Fibroblast of the aortic adventitia (primary cell): Measurements from ENCODE around the gene KRTAP5-9. TPM values are rescaled to one million over a fixed set of nuclear protein-coding genes. Genes with fewer than 3 reads are reported as not detected.

ENCODE experiments used
- DNase-seq: peaks from one replicate; pipeline ENCODE4 v3.0.0-alpha.2; 2010; ENCODE audit warnings: low read depth
- H3K4me3 ChIP-seq: 2 replicates; pipeline ENCODE4 v1.5.1; 2011; ENCODE audit warnings: low read depth, mild to moderate bottlenecking, control low read depth, low read length, moderate library complexity
- CTCF ChIP-seq: IDR thresholded peaks from 2 replicates; pipeline ENCODE4 v1.5.1; 2011; ENCODE audit warnings: mild to moderate bottlenecking, low read length, control low read depth, inconsistent platforms; ENCODE audit not compliant: insufficient read depth
- total RNA-seq: library from RNA; depleted of rRNA; stranded (reverse); fragments of >200 nt; gene quantifications from 2 replicates; pipeline ENCODE4 v1.2.3, GENCODE V29; 2012; ENCODE audit warnings: low replicate concordance

The KRTAP5-9 gene
- total RNA-seq, 1 donor: not detected

DNA sequence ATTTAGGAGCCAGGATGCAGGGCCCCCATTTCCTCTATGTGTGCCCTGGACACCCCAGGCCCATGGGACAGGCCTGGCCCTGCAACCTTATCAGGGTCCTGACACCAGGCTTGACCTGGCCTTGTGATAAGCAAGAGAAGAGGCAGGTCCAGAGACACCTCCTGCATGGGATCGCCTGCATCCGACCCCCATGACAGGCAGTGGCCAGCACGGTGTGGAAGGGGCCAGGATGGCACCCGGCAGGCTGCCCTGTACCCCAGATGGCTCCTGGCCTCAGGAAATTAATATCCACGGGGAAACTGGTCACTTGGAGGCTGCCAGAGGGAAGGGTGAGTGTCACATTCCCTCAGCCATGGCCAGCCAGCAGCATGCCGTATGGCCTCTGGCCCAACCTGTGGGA, 6.8 kb downstream of the KRTAP5-9 start:
- DNase-seq: no peak
- TF ChIP-seq CTCF: no peak
- no peak overlapping the region for H3K4me3 ChIP-seq

GRCh38 chr11:71555508-71555907, 7.3 kb downstream of the KRTAP5-9 start:
- TF ChIP-seq CTCF: no peak
- DNase-seq: no peak
- no peak overlapping the region for H3K4me3 ChIP-seq

DNA sequence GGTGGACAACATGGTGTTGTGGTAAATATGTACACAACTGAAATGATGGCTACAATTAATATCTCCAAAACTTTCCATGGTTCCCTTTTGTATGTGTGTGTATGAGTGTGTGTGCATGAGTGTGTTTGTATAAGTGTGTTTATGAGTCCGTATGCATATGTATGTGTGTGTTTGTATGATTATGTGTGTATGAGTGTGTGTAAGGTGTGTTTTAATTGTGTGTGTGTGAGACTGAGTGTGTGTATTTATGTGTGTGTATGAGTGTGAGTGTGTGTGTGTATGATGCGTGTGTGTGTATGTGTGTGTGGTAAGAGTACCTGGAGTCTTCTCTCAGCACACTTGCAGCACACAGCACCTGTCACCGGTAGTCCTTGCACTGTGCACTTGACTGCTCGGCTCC, 7.8 kb downstream of the KRTAP5-9 start:
- no peak for TF ChIP-seq CTCF
- H3K4me3 ChIP-seq: no peak overlapping the region

GRCh38 chr11:71557257-71557656, 9.0 kb downstream of the KRTAP5-9 start:
- no peak for TF ChIP-seq CTCF
- no peak for DNase-seq
- no peak overlapping the region for H3K4me3 ChIP-seq

More for the DNA sequence above, 7.8 kb downstream of the KRTAP5-9 start:
- DNase-seq: no peak

GRCh38 chr11:71558996-71559395, 10.8 kb downstream of the KRTAP5-9 start:
- no peak overlapping the region for H3K4me3 ChIP-seq
- TF ChIP-seq CTCF: no peak
- DNase-seq: no peak

- TF ChIP-seq CTCF: no peak
- H3K4me3 ChIP-seq: no peak overlapping the region
- DNase-seq: peak; percentile 15
These were observed 13.9 kb downstream of the KRTAP5-9 start for GRCh38 chr11:71562120-71562519.

- no peak for TF ChIP-seq CTCF
- no peak overlapping the region for H3K4me3 ChIP-seq
- peak; percentile 14 for DNase-seq
These were observed 15.2 kb downstream of the KRTAP5-9 start for GRCh38 chr11:71563406-71563805.
